Neural cell (in vitro differentiated cells): ENCODE data around the gene PPP1R1A. TPM values are rescaled to one million over a fixed set of nuclear protein-coding genes. Genes with fewer than 3 reads are reported as not detected.
A peak's percentile ranks its signal among the peaks of the same experiment; 100 is the strongest.

Source experiments
- H2AFZ ChIP-seq: fragments of 200-600, 300-800 bp; sonication (generic), shearing (Covaris generic); 2 replicates; pipeline ENCODE4 v1.6.0; 2014; ENCODE audit warnings: low read depth, mild to moderate bottlenecking, antibody characterized with exemption, low read length, moderate library complexity
- H3F3A ChIP-seq: fragments of 200-600 bp; shearing (Covaris generic); 2 replicates; pipeline ENCODE4 v1.6.1; 2016; ENCODE audit warnings: mild to moderate bottlenecking, moderate library complexity, mixed read lengths, antibody characterized with exemption, low read length; ENCODE audit not compliant: insufficient read depth, poor library complexity, severe bottlenecking
- H3K27ac ChIP-seq: fragments of 200-600, 300-800 bp; sonication (generic), shearing (Covaris generic); 2 replicates; pipeline ENCODE4 v1.5.1; 2014; ENCODE audit warnings: mild to moderate bottlenecking, low read length, moderate library complexity
- H3K27me3 ChIP-seq: fragments of 300-800, 200-600 bp; sonication (generic), shearing (Covaris generic); 2 replicates; pipeline ENCODE4 v1.6.0; 2014; ENCODE audit warnings: mild to moderate bottlenecking, low read depth, low read length, moderate library complexity; ENCODE audit not compliant: insufficient read depth
- H3K36me3 ChIP-seq: fragments of 300-800, 200-600 bp; sonication (generic), shearing (Covaris generic); 2 replicates; pipeline ENCODE4 v1.5.1; 2014; ENCODE audit warnings: mild to moderate bottlenecking, antibody characterized with exemption, low read length, moderate library complexity; ENCODE audit not compliant: insufficient read depth
- H3K4me2 ChIP-seq: fragments of 300-800, 200-600 bp; sonication (generic), shearing (Covaris generic); 2 replicates; pipeline ENCODE4 v1.6.0; 2014; ENCODE audit warnings: mild to moderate bottlenecking, low read length
- H3K4me3 ChIP-seq: fragments of 300-800, 200-600 bp; sonication (generic), shearing (Covaris generic); 2 replicates; pipeline ENCODE4 v1.5.1; 2014; ENCODE audit warnings: mild to moderate bottlenecking, low read length, moderate library complexity
- H3K79me2 ChIP-seq: fragments of 200-600 bp; shearing (Covaris generic); replicated peaks from 2 replicates; pipeline ENCODE4 v1.6.0; 2014; ENCODE audit warnings: mild to moderate bottlenecking, low read length, moderate library complexity; ENCODE audit not compliant: insufficient read depth
- H3K9ac ChIP-seq: fragments of 300-800, 200-600 bp; sonication (generic), shearing (Covaris generic); 2 replicates; pipeline ENCODE4 v1.6.1; 2016; ENCODE audit warnings: mild to moderate bottlenecking, low read length, mixed read lengths
- H3K9me2 ChIP-seq: fragments of 200-600 bp; shearing (Covaris generic); 2 replicates; pipeline ENCODE4 v1.6.1; 2016; ENCODE audit warnings: mild to moderate bottlenecking, low read length, mixed read lengths; ENCODE audit not compliant: insufficient read depth
- H3K9me3 ChIP-seq: fragments of 200-600, 300-800 bp; sonication (generic), shearing (Covaris generic); 2 replicates; pipeline ENCODE4 v1.6.1; 2016; ENCODE audit warnings: mild to moderate bottlenecking, mixed run types, low read length, moderate library complexity, mixed read lengths
- H4K20me1 ChIP-seq: fragments of 200-600 bp; shearing (Covaris generic); 2 replicates; pipeline ENCODE4 v1.6.1; 2016; ENCODE audit warnings: mild to moderate bottlenecking, mixed run types; ENCODE audit not compliant: insufficient read depth
- EP300 ChIP-seq: fragments of 450-650 bp; conservative IDR thresholded peaks from 2 replicates; pipeline ENCODE4 v1.6.1; 2014; ENCODE audit warnings: antibody characterized with exemption, mild to moderate bottlenecking, moderate library complexity; ENCODE audit not compliant: poor library complexity, severe bottlenecking
- EZH2 ChIP-seq: fragments of 200-600, 300-800 bp; shearing (Covaris generic), sonication (generic); IDR thresholded peaks from 2 replicates; pipeline ENCODE4 v1.6.1; 2014; ENCODE audit warnings: antibody characterized with exemption, low read length, borderline replicate concordance, mild to moderate bottlenecking; ENCODE audit not compliant: insufficient read depth, poor library complexity, severe bottlenecking
- MXI1 ChIP-seq: fragments of 450-650 bp; conservative IDR thresholded peaks from 2 replicates; pipeline ENCODE4 v1.6.1; 2014; ENCODE audit warnings: antibody characterized with exemption, mild to moderate bottlenecking; ENCODE audit not compliant: poor library complexity, severe bottlenecking
- POLR2AphosphoS5 ChIP-seq: IDR thresholded peaks from 2 replicates; pipeline ENCODE4 v1.6.1; 2012
- RAD21 ChIP-seq: fragments of 450-650 bp; conservative IDR thresholded peaks from 2 replicates; pipeline ENCODE4 v1.6.1; 2014; ENCODE audit warnings: antibody characterized with exemption, mild to moderate bottlenecking, moderate library complexity
- SMC3 ChIP-seq: fragments of 450-650 bp; conservative IDR thresholded peaks from 2 replicates; pipeline ENCODE4 v1.6.1; 2014; ENCODE audit warnings: antibody characterized with exemption, mild to moderate bottlenecking, moderate library complexity; ENCODE audit not compliant: poor library complexity
- TAF1 ChIP-seq: IDR thresholded peaks from 2 replicates; pipeline ENCODE4 v1.6.1; 2012; ENCODE audit warnings: low read depth
- polyA plus RNA-seq: library from polyadenylated mRNA; depleted of rRNA; stranded (reverse); fragments of >200 nt; gene quantifications from 2 replicates; pipeline ENCODE4 v1.2.3, GENCODE V29; 2014
- TF ChIP-seq, protein P1 (sequence below): fragments of 450-650 bp; IDR thresholded peaks from 2 replicates; pipeline ENCODE4 v1.5.1; 2014; ENCODE audit warnings: antibody characterized with exemption, mild to moderate bottlenecking, moderate library complexity; ENCODE audit not compliant: poor library complexity, severe bottlenecking
- TF ChIP-seq, protein P2 (sequence below): IDR thresholded peaks from 2 replicates; pipeline ENCODE4 v1.6.1; 2012; ENCODE audit warnings: borderline replicate concordance

PPP1R1A gene
- polyA plus RNA-seq, 1 donor from 2014 or later = 28.9 TPM

DNA sequence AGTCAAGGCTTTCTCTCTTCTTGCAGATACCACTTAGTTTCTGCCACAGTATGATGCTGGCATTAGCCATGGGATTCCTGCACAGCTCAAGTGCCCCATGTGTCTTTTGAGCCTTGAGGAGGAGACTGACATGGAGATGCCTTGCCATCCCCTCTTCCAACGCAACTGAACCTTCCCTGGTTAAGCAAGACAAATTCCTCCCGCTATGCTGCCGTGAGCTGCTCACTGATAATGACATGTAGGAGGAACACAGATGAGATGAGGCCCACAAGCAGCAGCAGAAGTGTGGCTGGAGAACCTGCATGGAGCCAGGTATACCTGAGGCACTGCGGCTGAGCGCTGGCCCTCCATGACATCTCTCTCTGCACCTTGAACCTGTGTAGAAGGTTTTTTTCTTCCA, 15.4 kb upstream of the PPP1R1A start:
- Histone ChIP-seq H3K27me3 (no peaks in the 10 kb centered on the region), H3F3A (no peaks in the 10 kb centered on the region), H3K27ac (no peak overlapping the region), H3K4me3 (no peak overlapping the region), H3K79me2 (no peaks in the 10 kb centered on the region), H3K9ac (no peak overlapping the region), H3K36me3 (no peaks in the 10 kb centered on the region), H3K4me2 (no peak overlapping the region), H2AFZ (no peak overlapping the region), H3K9me2 (no peaks in the 10 kb centered on the region), H4K20me1 (no peaks in the 10 kb centered on the region), H3K9me3 (no peaks in the 10 kb centered on the region)
- no peak for TF ChIP-seq POLR2AphosphoS5
- TF ChIP-seq EP300 = no peak
- TF ChIP-seq SMC3 = no peak
- no peak for TF ChIP-seq EZH2
- TF ChIP-seq TAF1 = no peak
- TF ChIP-seq, protein P1, sequence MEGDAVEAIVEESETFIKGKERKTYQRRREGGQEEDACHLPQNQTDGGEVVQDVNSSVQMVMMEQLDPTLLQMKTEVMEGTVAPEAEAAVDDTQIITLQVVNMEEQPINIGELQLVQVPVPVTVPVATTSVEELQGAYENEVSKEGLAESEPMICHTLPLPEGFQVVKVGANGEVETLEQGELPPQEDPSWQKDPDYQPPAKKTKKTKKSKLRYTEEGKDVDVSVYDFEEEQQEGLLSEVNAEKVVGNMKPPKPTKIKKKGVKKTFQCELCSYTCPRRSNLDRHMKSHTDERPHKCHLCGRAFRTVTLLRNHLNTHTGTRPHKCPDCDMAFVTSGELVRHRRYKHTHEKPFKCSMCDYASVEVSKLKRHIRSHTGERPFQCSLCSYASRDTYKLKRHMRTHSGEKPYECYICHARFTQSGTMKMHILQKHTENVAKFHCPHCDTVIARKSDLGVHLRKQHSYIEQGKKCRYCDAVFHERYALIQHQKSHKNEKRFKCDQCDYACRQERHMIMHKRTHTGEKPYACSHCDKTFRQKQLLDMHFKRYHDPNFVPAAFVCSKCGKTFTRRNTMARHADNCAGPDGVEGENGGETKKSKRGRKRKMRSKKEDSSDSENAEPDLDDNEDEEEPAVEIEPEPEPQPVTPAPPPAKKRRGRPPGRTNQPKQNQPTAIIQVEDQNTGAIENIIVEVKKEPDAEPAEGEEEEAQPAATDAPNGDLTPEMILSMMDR = no peak
- TF ChIP-seq, protein P2, sequence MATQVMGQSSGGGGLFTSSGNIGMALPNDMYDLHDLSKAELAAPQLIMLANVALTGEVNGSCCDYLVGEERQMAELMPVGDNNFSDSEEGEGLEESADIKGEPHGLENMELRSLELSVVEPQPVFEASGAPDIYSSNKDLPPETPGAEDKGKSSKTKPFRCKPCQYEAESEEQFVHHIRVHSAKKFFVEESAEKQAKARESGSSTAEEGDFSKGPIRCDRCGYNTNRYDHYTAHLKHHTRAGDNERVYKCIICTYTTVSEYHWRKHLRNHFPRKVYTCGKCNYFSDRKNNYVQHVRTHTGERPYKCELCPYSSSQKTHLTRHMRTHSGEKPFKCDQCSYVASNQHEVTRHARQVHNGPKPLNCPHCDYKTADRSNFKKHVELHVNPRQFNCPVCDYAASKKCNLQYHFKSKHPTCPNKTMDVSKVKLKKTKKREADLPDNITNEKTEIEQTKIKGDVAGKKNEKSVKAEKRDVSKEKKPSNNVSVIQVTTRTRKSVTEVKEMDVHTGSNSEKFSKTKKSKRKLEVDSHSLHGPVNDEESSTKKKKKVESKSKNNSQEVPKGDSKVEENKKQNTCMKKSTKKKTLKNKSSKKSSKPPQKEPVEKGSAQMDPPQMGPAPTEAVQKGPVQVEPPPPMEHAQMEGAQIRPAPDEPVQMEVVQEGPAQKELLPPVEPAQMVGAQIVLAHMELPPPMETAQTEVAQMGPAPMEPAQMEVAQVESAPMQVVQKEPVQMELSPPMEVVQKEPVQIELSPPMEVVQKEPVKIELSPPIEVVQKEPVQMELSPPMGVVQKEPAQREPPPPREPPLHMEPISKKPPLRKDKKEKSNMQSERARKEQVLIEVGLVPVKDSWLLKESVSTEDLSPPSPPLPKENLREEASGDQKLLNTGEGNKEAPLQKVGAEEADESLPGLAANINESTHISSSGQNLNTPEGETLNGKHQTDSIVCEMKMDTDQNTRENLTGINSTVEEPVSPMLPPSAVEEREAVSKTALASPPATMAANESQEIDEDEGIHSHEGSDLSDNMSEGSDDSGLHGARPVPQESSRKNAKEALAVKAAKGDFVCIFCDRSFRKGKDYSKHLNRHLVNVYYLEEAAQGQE = no peak
- TF ChIP-seq MXI1 = no peak
- TF ChIP-seq RAD21 = no peak

DNA sequence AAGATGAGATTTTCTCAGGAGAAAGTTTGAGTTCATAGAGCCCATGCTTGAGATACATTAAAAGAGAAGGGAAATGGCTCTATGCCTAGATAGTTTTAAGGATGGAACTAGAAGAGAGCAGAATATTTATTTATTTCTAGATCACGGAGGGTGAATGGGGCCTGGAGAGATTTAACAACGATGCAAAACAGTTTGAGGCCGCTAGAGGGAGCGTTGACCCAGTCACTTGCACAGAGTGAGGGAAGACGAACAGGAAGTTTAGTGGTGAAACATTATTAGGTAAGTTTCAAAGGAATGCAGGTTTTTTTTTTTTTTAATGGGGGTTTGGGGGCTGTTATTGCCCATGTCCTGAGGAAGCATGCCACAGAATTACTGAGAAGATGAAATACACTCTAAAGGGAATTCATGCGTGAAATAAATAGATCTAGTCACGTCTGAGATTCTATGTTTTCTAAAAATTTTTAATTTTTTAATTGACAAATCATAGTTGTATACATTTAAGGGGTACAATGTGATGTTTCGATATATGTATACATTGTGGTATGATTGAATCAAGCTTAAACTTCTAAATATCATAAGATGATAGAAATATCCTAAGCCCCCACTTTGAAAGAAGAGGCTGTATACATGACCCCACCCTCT, 14.8 kb upstream of the PPP1R1A start:
- Histone ChIP-seq H3K4me2 (no peak overlapping the region), H2AFZ (no peak overlapping the region), H3K79me2 (no peaks in the 10 kb centered on the region), H3K9me3 (no peaks in the 10 kb centered on the region), H3K27me3 (no peaks in the 10 kb centered on the region), H3K27ac (no peak overlapping the region), H3K4me3 (no peak overlapping the region), H3K9ac (no peak overlapping the region), H3F3A (no peaks in the 10 kb centered on the region), H3K36me3 (no peaks in the 10 kb centered on the region), H3K9me2 (no peaks in the 10 kb centered on the region), H4K20me1 (no peaks in the 10 kb centered on the region)
- TF ChIP-seq RAD21 (peak; percentile 54), TAF1 (no peak), SMC3 (peak; percentile 64)
- TF ChIP-seq, protein P1 = peak; percentile 70
